ENCODE data around the gene MYD88. TPM values are rescaled to one million over a fixed set of nuclear protein-coding genes. Genes with fewer than 3 reads are reported as not detected.

MYD88 gene
- total RNA-seq, 1 donor from 2014 or later = 31.1 TPM

- TF ChIP-seq, protein P1, sequence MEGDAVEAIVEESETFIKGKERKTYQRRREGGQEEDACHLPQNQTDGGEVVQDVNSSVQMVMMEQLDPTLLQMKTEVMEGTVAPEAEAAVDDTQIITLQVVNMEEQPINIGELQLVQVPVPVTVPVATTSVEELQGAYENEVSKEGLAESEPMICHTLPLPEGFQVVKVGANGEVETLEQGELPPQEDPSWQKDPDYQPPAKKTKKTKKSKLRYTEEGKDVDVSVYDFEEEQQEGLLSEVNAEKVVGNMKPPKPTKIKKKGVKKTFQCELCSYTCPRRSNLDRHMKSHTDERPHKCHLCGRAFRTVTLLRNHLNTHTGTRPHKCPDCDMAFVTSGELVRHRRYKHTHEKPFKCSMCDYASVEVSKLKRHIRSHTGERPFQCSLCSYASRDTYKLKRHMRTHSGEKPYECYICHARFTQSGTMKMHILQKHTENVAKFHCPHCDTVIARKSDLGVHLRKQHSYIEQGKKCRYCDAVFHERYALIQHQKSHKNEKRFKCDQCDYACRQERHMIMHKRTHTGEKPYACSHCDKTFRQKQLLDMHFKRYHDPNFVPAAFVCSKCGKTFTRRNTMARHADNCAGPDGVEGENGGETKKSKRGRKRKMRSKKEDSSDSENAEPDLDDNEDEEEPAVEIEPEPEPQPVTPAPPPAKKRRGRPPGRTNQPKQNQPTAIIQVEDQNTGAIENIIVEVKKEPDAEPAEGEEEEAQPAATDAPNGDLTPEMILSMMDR (conservative IDR thresholded peaks at IDR 0.05) = no peak
- Mint-ChIP-seq H3K27ac (no peak overlapping the region), H3K9me3 (no peaks in the 10 kb centered on the region), H3K27me3 (peaks cover 44% of the 10 kb centered on the region), H3K4me1 (ENCODE audit: unreplicated experiment) (peaks cover 4% of the 10 kb centered on the region), H3K36me3 (no peaks in the 10 kb centered on the region), H3K4me3 (no peak overlapping the region)
- DNase-seq (ENCODE audit: extremely low spot score, unreplicated experiment) = no peak
Measured at GRCh38 chr3:38095669-38096483, 42.6 kb upstream of the MYD88 start.

DNA sequence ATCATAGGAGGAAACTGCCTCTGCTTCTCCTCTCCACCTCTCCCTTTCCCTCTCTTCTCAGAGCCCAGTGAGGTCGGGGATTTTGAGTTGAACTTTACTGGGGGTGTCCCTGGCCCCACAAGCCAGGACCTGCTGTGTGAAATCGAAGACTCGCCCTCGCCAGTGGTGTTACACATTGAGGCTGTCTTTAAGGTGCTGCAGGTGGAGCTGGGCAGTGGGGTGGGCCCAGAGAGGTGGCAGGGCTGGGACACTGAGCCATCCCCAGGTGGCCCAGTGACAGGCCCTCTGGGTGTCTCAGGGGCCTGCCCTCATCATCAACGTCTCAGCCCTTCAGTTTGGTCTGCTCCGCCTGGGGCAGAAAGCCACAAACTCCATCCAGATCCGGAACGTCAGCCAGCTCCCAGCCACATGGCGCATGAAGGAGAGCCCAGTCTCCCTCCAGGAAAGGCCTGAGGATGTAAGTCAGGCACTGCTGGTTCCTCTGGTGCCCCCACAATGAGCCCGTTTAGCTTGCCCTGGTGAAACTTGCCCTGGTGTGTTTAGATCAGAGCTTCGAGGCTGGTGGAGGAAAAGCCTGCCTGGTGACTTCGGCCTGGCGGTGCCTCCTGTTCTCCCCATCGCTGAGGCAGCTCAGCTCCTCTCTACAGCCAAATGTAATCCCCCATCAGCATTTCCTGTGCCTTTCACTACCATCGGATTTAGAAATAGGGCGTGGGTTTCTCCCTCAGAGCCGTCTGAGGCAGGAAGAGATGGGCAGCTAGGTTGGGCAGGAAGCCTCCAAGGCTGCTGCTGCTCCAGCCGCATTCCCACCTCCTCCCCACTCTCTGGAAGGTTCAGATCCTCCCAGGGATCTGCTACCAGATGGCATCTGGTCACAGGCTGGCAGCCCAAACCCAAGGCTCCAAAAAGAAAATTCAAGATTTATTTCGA lies 40.8 kb upstream of the MYD88 start:
- Mint-ChIP-seq H3K27me3 (peaks cover 29% of the 10 kb centered on the region), H3K4me1 (ENCODE audit: unreplicated experiment) (peaks cover 10% of the 10 kb centered on the region), H3K9me3 (no peaks in the 10 kb centered on the region), H3K27ac (no peak overlapping the region), H3K36me3 (no peaks in the 10 kb centered on the region), H3K4me3 (no peak overlapping the region)
- TF ChIP-seq, protein P1 (conservative IDR thresholded peaks at IDR 0.05) = no peak
- DNase-seq (ENCODE audit: extremely low spot score, unreplicated experiment) = no peak

DNA sequence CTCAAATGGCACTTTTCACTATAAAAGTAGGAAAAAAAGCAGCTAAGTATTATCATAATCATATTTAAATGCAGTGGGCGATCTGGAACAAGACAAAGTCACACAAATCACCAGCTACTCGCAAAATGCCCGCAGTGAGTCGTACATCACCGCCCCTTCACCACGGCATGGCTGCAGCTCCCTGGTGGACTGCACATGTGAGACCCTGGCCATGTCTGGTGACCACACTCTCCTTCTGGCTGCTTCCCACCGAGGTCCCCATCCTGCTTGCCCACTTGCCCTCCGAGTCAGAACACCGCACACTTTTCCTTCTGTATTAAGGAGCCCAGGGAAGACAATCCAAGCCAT lies 40.1 kb upstream of the MYD88 start:
- no peak overlapping the region for H3K27ac Mint-ChIP-seq
- peaks cover 10% of the 10 kb centered on the region for H3K4me1 Mint-ChIP-seq (ENCODE audit: unreplicated experiment)
- H3K27me3 Mint-ChIP-seq = peaks cover 26% of the 10 kb centered on the region
- no peaks in the 10 kb centered on the region for H3K9me3 Mint-ChIP-seq
- no peak for DNase-seq (ENCODE audit: extremely low spot score, unreplicated experiment)
- H3K4me3 Mint-ChIP-seq = no peak overlapping the region
- H3K36me3 Mint-ChIP-seq = no peaks in the 10 kb centered on the region
- TF ChIP-seq, protein P1 (conservative IDR thresholded peaks at IDR 0.05) = no peak

DNA sequence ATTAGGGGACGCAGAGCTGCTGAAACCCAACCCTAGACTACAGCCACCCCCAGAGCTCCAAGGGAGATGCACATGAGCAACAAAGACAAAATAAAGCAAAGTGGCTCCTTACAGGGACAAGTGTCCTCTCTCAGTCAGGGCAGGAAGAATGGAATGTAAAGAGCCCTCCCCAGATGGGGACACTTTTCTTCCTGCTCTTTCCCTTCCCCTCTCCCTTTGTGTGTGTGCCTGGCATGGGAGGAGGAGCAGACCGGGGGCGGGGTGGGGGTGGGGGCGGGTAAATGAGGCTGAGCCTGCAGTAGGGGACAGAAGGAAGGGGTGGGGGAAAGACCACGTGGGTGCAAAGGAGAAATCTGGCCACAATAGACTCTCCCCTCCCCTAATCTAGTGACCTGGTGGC lies 38.9 kb upstream of the MYD88 start:
- Mint-ChIP-seq H3K4me1 (ENCODE audit: unreplicated experiment) (peaks cover 10% of the 10 kb centered on the region), H3K4me3 (no peak overlapping the region), H3K27me3 (peaks cover 16% of the 10 kb centered on the region), H3K36me3 (no peaks in the 10 kb centered on the region), H3K9me3 (no peaks in the 10 kb centered on the region), H3K27ac (no peak overlapping the region)
- no peak for DNase-seq (ENCODE audit: extremely low spot score, unreplicated experiment)
- TF ChIP-seq, protein P1 (conservative IDR thresholded peaks at IDR 0.05) = no peak

DNA sequence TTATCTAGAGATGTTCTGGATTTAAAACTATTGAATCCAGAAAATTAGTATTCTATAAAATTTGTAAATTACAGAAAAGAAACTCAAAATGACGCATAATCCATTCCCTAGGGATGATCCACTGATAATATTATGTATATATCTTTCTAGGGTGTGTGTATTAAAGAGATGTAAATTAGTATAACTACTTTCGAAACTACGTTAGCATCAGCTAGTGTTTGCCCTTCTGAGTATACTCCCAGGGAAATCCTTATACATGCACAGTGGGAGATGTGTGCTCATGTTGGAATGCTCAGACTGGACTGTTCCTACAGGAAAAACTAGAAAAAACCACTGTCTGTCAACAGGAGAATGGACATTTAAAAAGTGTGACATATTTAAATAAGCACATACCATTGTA lies 38.0 kb upstream of the MYD88 start:
- DNase-seq (ENCODE audit: extremely low spot score, unreplicated experiment) = no peak
- TF ChIP-seq, protein P1 (conservative IDR thresholded peaks at IDR 0.05) = no peak
- peaks cover 10% of the 10 kb centered on the region for H3K4me1 Mint-ChIP-seq (ENCODE audit: unreplicated experiment)
- no peak overlapping the region for H3K27ac Mint-ChIP-seq
- no peak overlapping the region for H3K4me3 Mint-ChIP-seq
- H3K9me3 Mint-ChIP-seq = no peaks in the 10 kb centered on the region
- H3K27me3 Mint-ChIP-seq = peaks cover 13% of the 10 kb centered on the region
- H3K36me3 Mint-ChIP-seq = no peaks in the 10 kb centered on the region

All from type B pancreatic cell (in vitro differentiated cells).